Astrocyte (in vitro differentiated cells and primary cell): ENCODE data around the gene PKD1L1.

ENCODE experiments used
- EZH2 ChIP-seq: IDR thresholded peaks from 2 replicates; pipeline ENCODE4 v1.6.1; 2012; ENCODE audit warnings: mild to moderate bottlenecking, low read length, inconsistent platforms; ENCODE audit not compliant: insufficient read depth
- TF ChIP-seq, protein P1 (sequence below): IDR thresholded peaks from 2 replicates; pipeline ENCODE4 v1.5.1; 2011; ENCODE audit warnings: low read depth, mild to moderate bottlenecking, inconsistent platforms, low read length, moderate library complexity; ENCODE audit not compliant: insufficient read depth

DNA sequence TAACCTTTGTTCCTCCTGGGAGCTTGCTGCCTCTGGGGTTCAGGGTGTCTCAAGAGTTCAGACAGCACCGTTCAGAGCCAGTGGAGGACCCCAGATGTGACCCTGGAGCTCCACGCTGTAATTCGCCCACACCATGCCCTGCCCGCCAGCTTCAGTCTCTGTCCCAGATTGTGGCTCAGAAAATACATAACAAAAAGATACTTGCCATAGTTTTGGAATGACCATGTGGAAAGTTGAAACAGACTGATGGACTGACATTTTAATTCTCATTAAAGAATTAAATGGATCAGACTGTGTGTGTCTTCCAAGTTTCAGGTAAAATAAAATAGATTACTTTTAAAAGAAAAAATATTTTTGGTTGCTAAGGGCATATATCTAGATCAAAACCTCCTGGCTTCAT lies 191.6 kb downstream of the PKD1L1 start:
- TF ChIP-seq, protein P1, sequence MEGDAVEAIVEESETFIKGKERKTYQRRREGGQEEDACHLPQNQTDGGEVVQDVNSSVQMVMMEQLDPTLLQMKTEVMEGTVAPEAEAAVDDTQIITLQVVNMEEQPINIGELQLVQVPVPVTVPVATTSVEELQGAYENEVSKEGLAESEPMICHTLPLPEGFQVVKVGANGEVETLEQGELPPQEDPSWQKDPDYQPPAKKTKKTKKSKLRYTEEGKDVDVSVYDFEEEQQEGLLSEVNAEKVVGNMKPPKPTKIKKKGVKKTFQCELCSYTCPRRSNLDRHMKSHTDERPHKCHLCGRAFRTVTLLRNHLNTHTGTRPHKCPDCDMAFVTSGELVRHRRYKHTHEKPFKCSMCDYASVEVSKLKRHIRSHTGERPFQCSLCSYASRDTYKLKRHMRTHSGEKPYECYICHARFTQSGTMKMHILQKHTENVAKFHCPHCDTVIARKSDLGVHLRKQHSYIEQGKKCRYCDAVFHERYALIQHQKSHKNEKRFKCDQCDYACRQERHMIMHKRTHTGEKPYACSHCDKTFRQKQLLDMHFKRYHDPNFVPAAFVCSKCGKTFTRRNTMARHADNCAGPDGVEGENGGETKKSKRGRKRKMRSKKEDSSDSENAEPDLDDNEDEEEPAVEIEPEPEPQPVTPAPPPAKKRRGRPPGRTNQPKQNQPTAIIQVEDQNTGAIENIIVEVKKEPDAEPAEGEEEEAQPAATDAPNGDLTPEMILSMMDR = no peak
- TF ChIP-seq EZH2 = no peak
